Progenitor cell of endocrine pancreas (in vitro differentiated cells): ENCODE measurements around the gene MAP3K7. TPM values are rescaled to one million over a fixed set of nuclear protein-coding genes. Genes with fewer than 3 reads are reported as not detected.

ENCODE experiments used
- DNase-seq: peaks from one replicate; pipeline ENCODE4 v3.0.0; 2021; ENCODE audit warnings: low spot score; ENCODE audit not compliant: unreplicated experiment
- H3K27ac Mint-ChIP-seq: 2 replicates; pipeline ENCODE4 v1.8.0; 2021; ENCODE audit warnings: mild to moderate bottlenecking, moderate library complexity, mixed read lengths
- H3K27me3 Mint-ChIP-seq: 2 replicates; pipeline ENCODE4 v1.8.0; 2021; ENCODE audit warnings: mixed read lengths
- H3K36me3 Mint-ChIP-seq: 2 replicates; pipeline ENCODE4 v1.8.0; 2022; ENCODE audit warnings: mixed read lengths; ENCODE audit not compliant: insufficient read depth
- H3K4me1 Mint-ChIP-seq: 2 replicates; pipeline ENCODE4 v1.8.0; 2021; ENCODE audit warnings: low read depth, mixed read lengths
- H3K4me3 Mint-ChIP-seq: 2 replicates; pipeline ENCODE4 v1.8.0; 2021; ENCODE audit warnings: low read depth, mild to moderate bottlenecking, moderate library complexity, mixed read lengths
- H3K9me3 Mint-ChIP-seq: 2 replicates; pipeline ENCODE4 v1.8.0; 2021; ENCODE audit warnings: low read depth, mixed read lengths
- CTCF ChIP-seq: fragments of 200-600 bp; sonication (generic); IDR thresholded peaks from one replicate; pipeline ENCODE4 v1.5.0; 2021; ENCODE audit warnings: antibody characterized with exemption, mild to moderate bottlenecking; ENCODE audit not compliant: unreplicated experiment
- total RNA-seq: library from RNA; stranded (reverse); gene quantifications from 2 replicates; pipeline ENCODE4 v1.2.1, GENCODE V29; 2021

MAP3K7 gene
- total RNA-seq, 1 donor from 2014 or later, result 41.6 TPM

GRCh38 chr6:90496258-90497016 is 90.4 kb downstream of the MAP3K7 start:
- Mint-ChIP-seq H3K9me3 (no peaks in the 10 kb centered on the region), H3K4me1 (no peaks in the 10 kb centered on the region), H3K27me3 (peaks cover 3% of the 10 kb centered on the region), H3K4me3 (no peak overlapping the region), H3K36me3 (no peaks in the 10 kb centered on the region), H3K27ac (no peak overlapping the region)
- DNase-seq, result no peak
- TF ChIP-seq CTCF, result no peak

GRCh38 chr6:90495216-90495817 is 91.6 kb downstream of the MAP3K7 start:
- Mint-ChIP-seq H3K27me3 (peaks cover 3% of the 10 kb centered on the region), H3K36me3 (no peaks in the 10 kb centered on the region), H3K9me3 (no peaks in the 10 kb centered on the region), H3K4me1 (no peaks in the 10 kb centered on the region), H3K4me3 (no peak overlapping the region), H3K27ac (no peak overlapping the region)
- DNase-seq, result no peak
- no peak for TF ChIP-seq CTCF

- no peak for TF ChIP-seq CTCF
- Mint-ChIP-seq H3K36me3 (no peaks in the 10 kb centered on the region), H3K4me1 (no peaks in the 10 kb centered on the region), H3K27ac (no peak overlapping the region), H3K4me3 (no peak overlapping the region), H3K9me3 (no peaks in the 10 kb centered on the region), H3K27me3 (peaks cover 3% of the 10 kb centered on the region)
- no peak for DNase-seq
Measured at GRCh38 chr6:90494067-90494780, 92.6 kb downstream of the MAP3K7 start.

GRCh38 chr6:90493332-90493731 is 93.5 kb downstream of the MAP3K7 start:
- H3K4me1 Mint-ChIP-seq, result no peaks in the 10 kb centered on the region

More at GRCh38 chr6:90493332-90493731, 93.5 kb downstream of the MAP3K7 start:
- no peak for DNase-seq
- H3K9me3 Mint-ChIP-seq, result no peaks in the 10 kb centered on the region
- H3K27me3 Mint-ChIP-seq, result peaks cover 3% of the 10 kb centered on the region
- no peak overlapping the region for H3K27ac Mint-ChIP-seq
- H3K4me3 Mint-ChIP-seq, result no peak overlapping the region
- TF ChIP-seq CTCF, result no peak
- no peaks in the 10 kb centered on the region for H3K36me3 Mint-ChIP-seq
